BJ (cell line): ENCODE results near the gene PIRT. TPM values are rescaled to one million over a fixed set of nuclear protein-coding genes. Genes with fewer than 3 reads are reported as not detected.

Source experiments
- CTCF ChIA-PET: fragments of 350-600 bp; formaldehyde crosslinking; extraction: SDS; loops from one replicate; lab custom pipeline; 2021; ENCODE audit warnings: antibody characterized with exemption, inconsistent platforms; lab: Yijun Ruan, JAX
- POLR2A ChIA-PET: fragments of 300-600 bp; sonication (Branson Sonifier 250); formaldehyde crosslinking; extraction: SDS; loops from one replicate; lab custom pipeline; 2021; ENCODE audit warnings: antibody characterized with exemption; lab: Charles Lee
- DNase-seq: peaks from one replicate; pipeline ENCODE4 v3.0.0-alpha.2; 2011; ENCODE audit warnings: low read depth
- H3K27me3 ChIP-seq: 2 replicates; pipeline ENCODE4 v1.6.0; 2011; ENCODE audit warnings: low read length; ENCODE audit not compliant: control insufficient read depth, insufficient read depth
- H3K36me3 ChIP-seq: 2 replicates; pipeline ENCODE4 v1.5.1; 2011; ENCODE audit warnings: low read length; ENCODE audit not compliant: control insufficient read depth, insufficient read depth
- H3K4me3 ChIP-seq: 2 replicates; pipeline ENCODE4 v1.5.1; 2011; ENCODE audit warnings: low read depth, mild to moderate bottlenecking, control low read depth, low read length
- polyA plus RNA-seq: library from polyadenylated mRNA; depleted of rRNA; stranded (reverse); fragments of >200 nt; gene quantifications from 2 replicates; pipeline ENCODE4 v1.2.3, GENCODE V29; 2011
- TF ChIP-seq, protein P1 (sequence below): IDR thresholded peaks from 2 replicates; pipeline ENCODE4 v1.5.1; 2011; ENCODE audit warnings: low read depth, mild to moderate bottlenecking, control low read depth, inconsistent platforms, low read length, moderate library complexity; ENCODE audit not compliant: insufficient read depth

Gene PIRT
- polyA plus RNA-seq, 1 experiment = not detected

- no peaks in the 10 kb centered on the region for H3K36me3 ChIP-seq
- TF ChIP-seq, protein P1, sequence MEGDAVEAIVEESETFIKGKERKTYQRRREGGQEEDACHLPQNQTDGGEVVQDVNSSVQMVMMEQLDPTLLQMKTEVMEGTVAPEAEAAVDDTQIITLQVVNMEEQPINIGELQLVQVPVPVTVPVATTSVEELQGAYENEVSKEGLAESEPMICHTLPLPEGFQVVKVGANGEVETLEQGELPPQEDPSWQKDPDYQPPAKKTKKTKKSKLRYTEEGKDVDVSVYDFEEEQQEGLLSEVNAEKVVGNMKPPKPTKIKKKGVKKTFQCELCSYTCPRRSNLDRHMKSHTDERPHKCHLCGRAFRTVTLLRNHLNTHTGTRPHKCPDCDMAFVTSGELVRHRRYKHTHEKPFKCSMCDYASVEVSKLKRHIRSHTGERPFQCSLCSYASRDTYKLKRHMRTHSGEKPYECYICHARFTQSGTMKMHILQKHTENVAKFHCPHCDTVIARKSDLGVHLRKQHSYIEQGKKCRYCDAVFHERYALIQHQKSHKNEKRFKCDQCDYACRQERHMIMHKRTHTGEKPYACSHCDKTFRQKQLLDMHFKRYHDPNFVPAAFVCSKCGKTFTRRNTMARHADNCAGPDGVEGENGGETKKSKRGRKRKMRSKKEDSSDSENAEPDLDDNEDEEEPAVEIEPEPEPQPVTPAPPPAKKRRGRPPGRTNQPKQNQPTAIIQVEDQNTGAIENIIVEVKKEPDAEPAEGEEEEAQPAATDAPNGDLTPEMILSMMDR = no peak
- CTCF ChIA-PET = interaction anchor here (0.7 to 4.3 kb wide), 17 partner anchors 10 to 1160 kb away, joined by 3 to 72 read pairs (median 4); no protein-coding TSS in a partner anchor
- no peaks in the 10 kb centered on the region for H3K27me3 ChIP-seq
- no peak for DNase-seq
- POLR2A ChIA-PET = interaction anchor here (0.6 kb wide), 1 partner anchor 1484 kb away, joined by 3 read pairs; no protein-coding TSS in a partner anchor
- no peak overlapping the region for H3K4me3 ChIP-seq
Measured at GRCh38 chr17:10845388-10845751, 7.5 kb upstream of the PIRT start.

DNA sequence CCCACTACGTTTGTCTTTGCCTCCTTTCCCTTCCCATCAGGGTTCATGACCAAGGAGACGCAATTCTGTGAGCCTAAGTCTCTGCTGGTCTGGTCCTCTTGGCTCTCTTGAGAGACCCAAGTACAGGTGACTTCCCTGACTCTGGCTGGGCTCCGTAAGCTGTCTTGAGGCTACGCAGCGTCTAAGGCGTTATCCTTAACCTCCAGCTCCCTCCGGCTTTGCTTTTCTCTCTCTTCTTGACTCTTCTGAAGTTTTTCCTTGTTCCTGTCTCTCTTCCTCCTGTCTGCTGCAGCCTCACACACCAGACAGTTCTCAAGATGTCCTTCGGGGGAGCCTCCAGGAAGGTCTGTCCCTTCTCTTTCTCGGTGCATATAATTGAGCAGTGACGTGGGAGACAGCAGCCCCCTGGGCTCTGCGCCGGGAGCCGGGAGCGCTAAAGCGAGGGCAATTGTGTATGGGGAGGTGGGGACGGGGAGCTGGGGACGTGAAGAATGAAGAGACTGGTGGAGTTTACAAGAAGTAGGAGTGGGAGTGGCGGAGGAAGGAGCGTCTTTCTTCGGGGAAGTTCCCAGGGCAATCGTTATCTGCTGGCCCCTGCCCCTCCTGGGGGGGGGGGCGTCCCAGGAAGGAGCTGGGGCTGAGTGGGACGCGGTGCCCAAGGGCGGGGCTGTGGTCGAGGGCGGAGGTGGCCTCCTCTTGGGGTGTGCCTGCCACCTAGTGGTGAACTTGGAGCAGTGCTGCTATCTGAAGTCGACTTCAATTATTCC, 6.9 kb upstream of the PIRT start:
- POLR2A ChIA-PET = interaction anchor here (0.6 kb wide), 1 partner anchor 1485 kb away, joined by 3 read pairs; no protein-coding TSS in a partner anchor
- DNase-seq = no peak
- CTCF ChIA-PET = interaction anchor here (0.6 to 4.3 kb wide), 26 partner anchors 9 to 1159 kb away, joined by 3 to 72 read pairs (median 4); no protein-coding TSS in a partner anchor
- TF ChIP-seq, protein P1 = peak; percentile 89
- H3K36me3 ChIP-seq = no peaks in the 10 kb centered on the region
- H3K4me3 ChIP-seq = peak overlapping the region; percentile 45
- H3K27me3 ChIP-seq = no peaks in the 10 kb centered on the region

- TF ChIP-seq, protein P1 = no peak
- H3K27me3 ChIP-seq = no peaks in the 10 kb centered on the region
- no peak overlapping the region for H3K4me3 ChIP-seq
- ChIA-PET CTCF (interaction anchor here (1.3 to 4.3 kb wide), 7 partner anchors 8 to 226 kb away, joined by 3 to 72 read pairs (median 17); no protein-coding TSS in a partner anchor), POLR2A (no interaction called here)
- no peak for DNase-seq
- no peaks in the 10 kb centered on the region for H3K36me3 ChIP-seq
Measured at GRCh38 chr17:10843811-10844210, 5.9 kb upstream of the PIRT start.

DNA sequence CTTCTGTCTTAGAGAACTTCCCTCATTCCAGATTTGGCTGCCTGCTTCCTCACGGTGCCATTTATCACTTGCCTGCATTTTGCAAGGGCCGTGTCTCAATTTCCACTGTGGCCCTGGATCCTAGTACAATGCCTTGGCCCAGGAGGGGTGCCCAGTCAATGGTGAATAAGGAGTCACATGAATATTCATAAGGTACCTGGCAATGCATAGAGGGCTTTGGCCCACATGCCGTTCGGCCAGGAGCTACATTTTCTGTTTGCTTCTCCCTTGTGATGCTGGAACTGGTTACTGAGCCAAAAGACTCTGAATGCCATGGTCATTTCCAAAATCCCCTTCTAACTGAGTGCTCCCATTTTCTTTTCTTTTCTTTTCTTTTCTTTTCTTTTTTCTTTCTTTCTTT, 4.8 kb upstream of the PIRT start:
- TF ChIP-seq, protein P1 = no peak
- no peak for DNase-seq
- no peak overlapping the region for H3K4me3 ChIP-seq
- no peaks in the 10 kb centered on the region for H3K27me3 ChIP-seq
- ChIA-PET CTCF (interaction anchor here (1.3 to 4.3 kb wide), 6 partner anchors 7 to 226 kb away, joined by 3 to 72 read pairs (median 10); no protein-coding TSS in a partner anchor), POLR2A (no interaction called here)
- H3K36me3 ChIP-seq = no peaks in the 10 kb centered on the region

DNA sequence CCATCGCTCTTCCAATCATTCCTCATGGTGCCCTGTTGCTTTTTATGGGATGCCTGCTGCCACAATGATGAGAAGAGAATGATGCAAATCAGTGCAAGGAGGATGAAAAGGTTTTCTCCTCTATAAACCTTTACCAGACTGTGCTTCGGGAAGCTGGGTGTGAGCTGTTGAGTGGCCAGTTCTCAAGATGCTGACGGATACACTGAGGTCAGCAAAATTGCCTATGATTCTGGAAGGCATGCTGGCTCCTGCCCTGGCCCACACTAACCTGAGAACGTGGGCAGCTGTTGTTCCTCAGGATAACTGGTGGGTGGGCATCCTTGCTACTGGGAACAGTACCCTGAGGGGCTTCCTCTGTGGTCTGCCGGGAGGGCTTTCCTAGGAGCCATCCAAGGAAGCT, 795 bp upstream of the PIRT start:
- TF ChIP-seq, protein P1 = no peak
- Histone ChIP-seq H3K27me3 (no peaks in the 10 kb centered on the region), H3K36me3 (no peaks in the 10 kb centered on the region), H3K4me3 (no peak overlapping the region)
- ChIA-PET POLR2A (no interaction called here), CTCF (interaction anchor here (1.4 to 2.9 kb wide), 4 partner anchors 101 to 1126 kb away, joined by 3 to 12 read pairs (median 10); no protein-coding TSS in a partner anchor)
- no peak for DNase-seq
